ENCODE measurements around the gene IP6K2. TPM values are rescaled to one million over a fixed set of nuclear protein-coding genes. Genes with fewer than 3 reads are reported as not detected.

The IP6K2 gene
- total and polyA plus RNA-seq, 10 donors = 62.1 to 105 (median 77.0) TPM

- peak overlapping the region in 1 of 8 donors; percentile 21 for H3K27ac ChIP-seq
- H3K4me1 ChIP-seq = peaks cover 16 to 94% (median 58%) of the 10 kb centered on the region in 6 donors
- no peak for TF ChIP-seq POLR2A (IDR thresholded peaks at IDR 0.05)
- no peak for TF ChIP-seq CTCF (IDR thresholded peaks at IDR 0.05 in 8 of 11, conservative IDR thresholded peaks at IDR 0.05 in 3 of 11)
- no peak for TF ChIP-seq POLR2AphosphoS5 (IDR thresholded peaks at IDR 0.05)
- H3K9me3 ChIP-seq = no peaks in the 10 kb centered on the region
- 60 to 81% (median 74%) methylated on average over 2 of the region's 2 CpGs for WGBS, 5 donors
- H3K36me3 ChIP-seq = peaks cover 0 to 93% (median 37%) of the 10 kb centered on the region in 6 donors
- H3K27me3 ChIP-seq (replicated peaks in 1 of 7) = no peaks in the 10 kb centered on the region
- no peak overlapping the region for H3K4me3 ChIP-seq
- DNase-seq = no peak
- intact Hi-C loops (cut with DNase I; ENCODE audit: low total_unique reads) = no loop called here
These were observed 8.5 kb downstream of the IP6K2 start for GRCh38 chr3:48708481-48708889.

GRCh38 chr3:48707157-48707556 lies 9.9 kb downstream of the IP6K2 start:
- Histone ChIP-seq H3K4me3 (no peak overlapping the region), H3K36me3 (peaks cover 0 to 89% (median 32%) of the 10 kb centered on the region in 6 donors), H3K27ac (peak overlapping the region in 1 of 8 donors; percentile 20), H3K27me3 (replicated peaks in 1 of 7) (no peaks in the 10 kb centered on the region), H3K9me3 (no peaks in the 10 kb centered on the region), H3K4me1 (peaks cover 8 to 94% (median 53%) of the 10 kb centered on the region in 6 donors)
- WGBS, 5 donors = 80 to 87% (median 86%) methylated on average over 5 of the region's 5 CpGs
- intact Hi-C loops (cut with DNase I; ENCODE audit: low total_unique reads) = no loop called here
- TF ChIP-seq POLR2AphosphoS5 (IDR thresholded peaks at IDR 0.05) = no peak
- no peak for TF ChIP-seq CTCF (IDR thresholded peaks at IDR 0.05 in 8 of 11, conservative IDR thresholded peaks at IDR 0.05 in 3 of 11)
- no peak for TF ChIP-seq POLR2A (IDR thresholded peaks at IDR 0.05)
- no peak for DNase-seq

GRCh38 chr3:48702320-48702920 lies 14.6 kb downstream of the IP6K2 start:
- DNase-seq = peak; percentile 25
- WGBS, 5 donors = 81 to 87% (median 82%) methylated on average over 6 of the region's 6 CpGs
- no peak for TF ChIP-seq POLR2AphosphoS5 (IDR thresholded peaks at IDR 0.05)
- no peak for TF ChIP-seq POLR2A (IDR thresholded peaks at IDR 0.05)
- TF ChIP-seq CTCF (IDR thresholded peaks at IDR 0.05 in 8 of 11, conservative IDR thresholded peaks at IDR 0.05 in 3 of 11) = no peak
- no peak overlapping the region for H3K4me3 ChIP-seq
- H3K27ac ChIP-seq = no peak overlapping the region
- intact Hi-C loops (cut with DNase I; ENCODE audit: low total_unique reads) = no loop called here
- H3K27me3 ChIP-seq (replicated peaks in 1 of 7) = no peaks in the 10 kb centered on the region
- peaks cover 0 to 91% (median 28%) of the 10 kb centered on the region in 6 donors for H3K4me1 ChIP-seq
- H3K36me3 ChIP-seq = peaks cover 0 to 86% (median 28%) of the 10 kb centered on the region in 6 donors
- H3K9me3 ChIP-seq = no peaks in the 10 kb centered on the region

DNA sequence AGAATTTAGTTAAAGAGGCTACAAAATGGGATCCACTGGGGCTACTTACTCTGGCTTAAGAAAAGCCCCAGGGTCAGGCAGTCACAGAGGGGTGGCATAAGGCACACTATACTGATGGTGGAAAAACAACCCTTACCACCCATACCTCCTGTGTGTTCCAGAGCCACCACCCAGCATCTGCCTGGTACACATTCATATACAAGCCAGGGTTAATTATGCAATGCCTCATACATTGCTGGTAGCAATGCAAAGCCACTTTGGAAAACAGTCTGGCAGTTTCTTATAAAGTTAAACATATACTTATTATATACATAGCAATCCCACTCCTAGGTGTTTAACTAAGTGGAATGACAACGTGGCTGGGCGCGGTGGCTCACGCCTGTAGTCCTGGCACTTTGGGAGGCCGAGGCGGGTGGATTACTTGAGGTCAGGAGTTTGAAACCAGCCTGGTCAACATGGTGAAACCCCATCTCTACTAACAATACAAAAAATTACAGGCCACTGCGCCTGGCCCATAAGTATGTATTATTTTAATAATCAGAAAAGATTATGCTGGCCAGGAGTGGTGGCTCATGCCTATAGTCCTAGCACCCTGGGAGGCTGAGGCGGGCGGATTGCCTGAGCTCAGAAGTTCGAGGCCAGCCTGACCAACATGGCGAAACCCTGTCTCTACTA lies 16.2 kb downstream of the IP6K2 start:
- WGBS, 5 donors = 90 to 97% (median 95%) methylated on average over 11 of the region's 11 CpGs
- Histone ChIP-seq H3K27ac (no peak overlapping the region), H3K4me3 (no peak overlapping the region), H3K9me3 (no peaks in the 10 kb centered on the region), H3K4me1 (peaks cover 0 to 87% (median 32%) of the 10 kb centered on the region in 6 donors), H3K27me3 (replicated peaks in 1 of 7) (no peaks in the 10 kb centered on the region), H3K36me3 (peaks cover 0 to 79% (median 24%) of the 10 kb centered on the region in 6 donors)
- intact Hi-C loops (cut with DNase I; ENCODE audit: low total_unique reads) = no loop called here
- DNase-seq = peak; percentile 19
- TF ChIP-seq CTCF (IDR thresholded peaks at IDR 0.05 in 8 of 11, conservative IDR thresholded peaks at IDR 0.05 in 3 of 11) = no peak
- TF ChIP-seq POLR2A (IDR thresholded peaks at IDR 0.05) = no peak
- TF ChIP-seq POLR2AphosphoS5 (IDR thresholded peaks at IDR 0.05) = no peak
